GM23248 (cell line): ENCODE data around the gene MRPL17.

Experiments used
- EZH2 ChIP-seq: fragments of 200-600 bp; sonication (generic); IDR thresholded peaks from 2 replicates; pipeline ENCODE4 v1.6.1; 2018; ENCODE audit warnings: antibody characterized with exemption, mild to moderate bottlenecking; ENCODE audit not compliant: insufficient read depth, poor library complexity, severe bottlenecking
- EZH2phosphoT487 ChIP-seq: fragments of 200-600 bp; sonication (generic); IDR thresholded peaks from 2 replicates; pipeline ENCODE4 v1.6.1; 2018; ENCODE audit warnings: antibody characterized with exemption, moderate library complexity, mild to moderate bottlenecking, low read depth; ENCODE audit not compliant: insufficient read depth

DNA sequence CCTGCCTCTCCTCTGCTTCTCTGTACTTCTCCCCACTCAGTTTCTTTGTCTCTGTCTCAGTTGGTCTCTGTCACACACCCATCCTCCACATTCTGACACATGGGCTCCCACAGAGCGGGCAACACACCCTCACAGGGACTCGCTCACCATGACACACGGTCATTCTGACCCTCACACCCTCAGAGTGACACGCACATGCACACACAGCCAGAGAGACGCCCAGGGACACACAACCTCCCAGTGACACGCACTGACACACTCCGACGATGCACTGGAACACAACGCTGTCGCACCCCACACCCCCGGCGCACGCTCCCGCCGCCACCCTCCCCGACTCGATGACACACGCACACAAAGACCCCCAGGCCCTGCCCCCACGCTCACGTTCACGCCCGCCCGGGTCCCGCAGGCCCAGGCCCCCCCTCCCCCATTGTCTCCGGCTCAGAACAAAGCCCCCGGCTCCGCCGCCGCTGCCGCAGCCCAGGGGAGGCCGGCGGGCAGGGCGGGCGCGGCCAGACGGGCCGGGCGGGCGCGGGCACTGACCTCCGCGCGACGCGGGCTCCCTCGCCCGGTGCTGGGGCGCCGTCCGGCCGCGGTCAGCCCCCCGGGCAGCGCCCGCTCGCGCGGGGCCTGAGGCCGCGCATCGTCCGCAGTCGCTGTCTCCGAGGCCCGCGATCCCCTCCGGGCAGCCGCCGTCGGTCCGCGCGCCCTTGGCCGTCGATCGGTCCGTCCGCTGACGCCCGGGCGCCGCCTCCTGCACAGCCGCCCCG is 27.9 kb downstream of the MRPL17 start:
- TF ChIP-seq EZH2 (no peak), EZH2phosphoT487 (no peak)
